ENCODE data around the gene TMEM131L. TPM values are rescaled to one million over a fixed set of nuclear protein-coding genes. Genes with fewer than 3 reads are reported as not detected.

TMEM131L gene
- total RNA-seq, 1 experiment from 2014 or later = 14.6 TPM

- Mint-ChIP-seq H3K27me3 (ENCODE audit: low read depth) (no peaks in the 10 kb centered on the region), H3K36me3 (ENCODE audit: insufficient read depth in 1 of 3, low read depth in 3 of 3) (peaks cover 8 to 14% (median 13%) of the 10 kb centered on the region in 3 experiments), H3K27ac (no peak overlapping the region), H3K9me3 (peaks cover 2 to 3% of the 10 kb centered on the region in 2 experiments; a peak in 2 of 5 replicates), H3K4me3 (no peak overlapping the region), H3K4me1 (peaks cover 25 to 28% of the 10 kb centered on the region in 2 experiments)
- no peak overlapping the region for H3T11ph ChIP-seq (ENCODE audit: low read length)
- no peaks in the 10 kb centered on the region for H3K79me1 ChIP-seq (ENCODE audit: insufficient read depth, low read depth, low read length, poor library complexity, severe bottlenecking)
- no peaks in the 10 kb centered on the region for H3K9me3 ChIP-seq (ENCODE audit: control insufficient read depth, low read depth, low read length)
- H2AK5ac ChIP-seq (ENCODE audit: insufficient read length, low read length) = no peak overlapping the region
- no peak overlapping the region for H3K27ac ChIP-seq (ENCODE audit: insufficient read length, low read depth, low read length)
- H2BK120ac ChIP-seq (ENCODE audit: low read depth, low read length, poor library complexity, severe bottlenecking) = no peak overlapping the region
- no peaks in the 10 kb centered on the region for H3K79me2 ChIP-seq (ENCODE audit: insufficient read depth, low read length)
- TF ChIP-seq CTCF (conservative IDR thresholded peaks at IDR 0.05) = no peak
- no peak overlapping the region for H4K5ac ChIP-seq (ENCODE audit: insufficient read length, low read depth, low read length)
- no peak overlapping the region for H4K91ac ChIP-seq (ENCODE audit: insufficient read length, low read depth, low read length)
- H3K4me2 ChIP-seq (ENCODE audit: insufficient read depth, insufficient read length, low read length) = no peak overlapping the region
- WGBS (ENCODE audit: extremely low coverage, insufficient read length, low lambda C conversion rate) = no CpG with 5 or more reads among the region's 15 CpGs
- H4K20me1 ChIP-seq (ENCODE audit: control insufficient read depth, insufficient read depth, insufficient read length) = no peaks in the 10 kb centered on the region
- H4K8ac ChIP-seq (replicated peaks; ENCODE audit: insufficient read length, low read depth, low read length) = no peak overlapping the region
- no peak overlapping the region for H3K14ac ChIP-seq (ENCODE audit: insufficient read depth, low read length)
- no peak for DNase-seq
- H3K4me1 ChIP-seq (ENCODE audit: insufficient read depth, low read length) = peaks cover 9% of the 10 kb centered on the region; the same call in 1 of the 2 replicates
- H2BK20ac ChIP-seq (ENCODE audit: low read depth, low read length, poor library complexity, severe bottlenecking) = no peak overlapping the region
- H2BK15ac ChIP-seq (ENCODE audit: low read depth, low read length) = no peak overlapping the region
- no peak overlapping the region for H3K9ac ChIP-seq (ENCODE audit: extremely low read depth, insufficient read length, low read length)
- H3K23ac ChIP-seq (ENCODE audit: insufficient read length, low read depth, low read length) = no peak overlapping the region
- H3K27me3 ChIP-seq (ENCODE audit: insufficient read depth, low read length) = no peaks in the 10 kb centered on the region
- H3K23me2 ChIP-seq (ENCODE audit: insufficient read length, low read depth, low read length, poor library complexity, severe bottlenecking) = no peaks in the 10 kb centered on the region
- H3K18ac ChIP-seq (ENCODE audit: insufficient read length, low read depth, low read length) = no peak overlapping the region
- H3K4ac ChIP-seq (ENCODE audit: low read depth, low read length) = no peak overlapping the region
- no peak overlapping the region for H2AFZ ChIP-seq (ENCODE audit: low read length)
- H2BK5ac ChIP-seq (ENCODE audit: insufficient read length, low read length) = no peak overlapping the region
- H2BK12ac ChIP-seq (ENCODE audit: insufficient read length, low read depth, low read length) = no peak overlapping the region
- no peak overlapping the region for H3K56ac ChIP-seq (ENCODE audit: insufficient read length, low read depth, low read length)
Measured at GRCh38 chr4:153514688-153515426, 48.7 kb downstream of the TMEM131L start.

Measured in H9 (cell line).